Hepatic stellate cell (primary cell): ENCODE data around the gene OR2M4.
"Not testable (repeated sequence)": the region's sequence is repeated elsewhere in the genome, so short reads cannot be mapped to it uniquely, and the experiment has no call there.

Experiments used
- DNase-seq: peaks from one replicate; pipeline ENCODE4 v3.0.0; 2011; ENCODE audit warnings: low spot score

The OR2M4 gene

GRCh38 chr1:248231117-248231516 lies at the start of gene OR2M4:
TSS of gene OR2M4 (plus strand) at chr1:248231417. CDS start at chr1:248238929, 7,512 bp downstream.
- no peak for DNase-seq

- no peak for DNase-seq
Observed at GRCh38 chr1:248183996-248184395, 47.2 kb upstream of the OR2M4 start.

GRCh38 chr1:248187363-248187762 lies 43.9 kb upstream of the OR2M4 start:
- DNase-seq, result no peak

GRCh38 chr1:248189026-248189425 lies 42.2 kb upstream of the OR2M4 start:
- DNase-seq, result no peak

GRCh38 chr1:248194117-248194516 lies 37.1 kb upstream of the OR2M4 start:
- no peak for DNase-seq

- DNase-seq, result no peak
Observed at GRCh38 chr1:248196965-248197364, 34.3 kb upstream of the OR2M4 start, which contains the start of gene OR2M3. TSS of gene OR2M3 (plus strand) at chr1:248197265. CDS start at chr1:248203068, 5,803 bp downstream.

- DNase-seq, result no peak
Observed at GRCh38 chr1:248215880-248216279, 15.3 kb upstream of the OR2M4 start.

- DNase-seq, result no peak
Observed at GRCh38 chr1:248225537-248225936, 5.7 kb upstream of the OR2M4 start.

GRCh38 chr1:248229360-248229908 lies 1.8 kb upstream of the OR2M4 start:
- DNase-seq, result no peak

- no peak for DNase-seq
Observed at GRCh38 chr1:248239478-248239877, 8.3 kb downstream of the OR2M4 start.

- DNase-seq, result peak; percentile 13
Observed at GRCh38 chr1:248243204-248243603, 12.0 kb downstream of the OR2M4 start.

- not testable (repeated sequence) for DNase-seq
Observed at GRCh38 chr1:248259309-248259708, 28.1 kb downstream of the OR2M4 start.

GRCh38 chr1:248268178-248268577 lies 37.0 kb downstream of the OR2M4 start:
- no peak for DNase-seq

- DNase-seq, result not testable (repeated sequence)
Observed at GRCh38 chr1:248273225-248273624, 42.0 kb downstream of the OR2M4 start.

GRCh38 chr1:248277876-248278275 lies 46.7 kb downstream of the OR2M4 start, which contains the start of gene OR2T33:
TSS of gene OR2T33 (minus strand) at chr1:248277976. CDS start at chr1:248273814, 4,162 bp downstream.
- no peak for DNase-seq

GRCh38 chr1:248288391-248288790 lies 57.2 kb downstream of the OR2M4 start:
- DNase-seq, result no peak
